IPS-11a (cell line): ENCODE measurements around the gene FAM111B.

Experiments used
- H3K4me3 ChIP-seq: one replicate; pipeline ENCODE4 v1.5.1; 2013; ENCODE audit warnings: low read depth, low read length, control low read depth

FAM111B gene

GRCh38 chr11:59154610-59155009 is 47.6 kb downstream of the FAM111B start:
- H3K4me3 ChIP-seq: no peak overlapping the region

GRCh38 chr11:59157433-59157832 is 50.4 kb downstream of the FAM111B start:
- H3K4me3 ChIP-seq: no peak overlapping the region

- no peak overlapping the region for H3K4me3 ChIP-seq
Observed at GRCh38 chr11:59158206-59159068, 51.4 kb downstream of the FAM111B start.

- H3K4me3 ChIP-seq: no peak overlapping the region
Observed at GRCh38 chr11:59164028-59164427, 57.0 kb downstream of the FAM111B start.

GRCh38 chr11:59171508-59172322 is 64.7 kb downstream of the FAM111B start, which contains the start of gene DTX4:
TSS of gene DTX4 (plus strand) at chr11:59172132. CDS start at chr11:59172596, 464 bp downstream.
- H3K4me3 ChIP-seq: peak within 1 kb of the TSS; percentile 82

GRCh38 chr11:59172345-59173079 is 65.5 kb downstream of the FAM111B start:
- H3K4me3 ChIP-seq: peak overlapping the region; percentile 82

- H3K4me3 ChIP-seq: peak overlapping the region; percentile 68
Observed at GRCh38 chr11:59173080-59173963, 66.3 kb downstream of the FAM111B start.

- H3K4me3 ChIP-seq: peak overlapping the region; percentile 68
Observed at GRCh38 chr11:59173964-59174663, 67.1 kb downstream of the FAM111B start.

GRCh38 chr11:59174664-59175033 is 67.6 kb downstream of the FAM111B start:
- H3K4me3 ChIP-seq: no peak overlapping the region

GRCh38 chr11:59175091-59175501 is 68.1 kb downstream of the FAM111B start:
- no peak overlapping the region for H3K4me3 ChIP-seq

- no peak overlapping the region for H3K4me3 ChIP-seq
Observed at GRCh38 chr11:59176330-59176729, 69.3 kb downstream of the FAM111B start.
